Measurements from ENCODE around the gene TREM1.

- no peak for TF ChIP-seq CTCF (IDR thresholded peaks at IDR 0.05; ENCODE audit: low read length)
- TF ChIP-seq EZH2 (IDR thresholded peaks at IDR 0.05; ENCODE audit: borderline replicate concordance, low read length), result no peak
These were observed 49.5 kb upstream of the TREM1 start for GRCh38 chr6:41335943-41336342.

Data from OCI-LY1 (cell line).